SW480 (cell line): Measurements from ENCODE around the gene CT47A1.
"Not testable (repeated sequence)": the region's sequence is repeated elsewhere in the genome, so short reads cannot be mapped to it uniquely, and the experiment has no call there.

Experiments
- DNase-seq: peaks from one replicate; pipeline ENCODE4 v3.0.0-alpha.2; 2016; ENCODE audit warnings: low spot score

Gene CT47A1

GRCh38 chrX:120985660-120986059 lies at the start of gene CT47A1:
CT47A1 (minus strand) TSS chrX:120985760; CDS start chrX:120985529, 231 bp downstream.
- not testable (repeated sequence) for DNase-seq

GRCh38 chrX:121032531-121032930 lies 47.0 kb upstream of the CT47A1 start:
- DNase-seq = no peak

DNA sequence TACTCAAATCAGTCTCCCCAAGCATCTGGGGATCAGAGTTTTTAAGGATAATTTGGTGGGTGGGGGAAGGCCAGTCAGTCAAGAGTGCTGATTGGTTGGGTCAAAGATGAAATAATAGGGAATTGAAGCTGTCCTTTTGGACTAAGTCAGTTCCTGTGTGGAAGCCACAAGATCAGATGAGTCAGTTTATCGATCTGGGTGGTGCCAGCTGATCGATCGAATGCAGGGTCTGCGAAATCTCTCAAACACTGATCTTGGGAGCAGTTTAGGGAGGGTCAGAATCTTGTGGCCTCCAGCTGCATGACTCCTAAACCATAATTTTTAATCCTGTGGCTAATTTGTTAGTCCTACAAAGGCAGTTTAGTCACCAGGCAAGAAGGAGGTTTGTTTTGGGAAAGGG lies 44.5 kb upstream of the CT47A1 start:
- DNase-seq = no peak

- no peak for DNase-seq
Observed at GRCh38 chrX:121028419-121028818, 42.9 kb upstream of the CT47A1 start.

- no peak for DNase-seq
Observed at GRCh38 chrX:121014826-121015225, 29.3 kb upstream of the CT47A1 start.

GRCh38 chrX:121013897-121014455 lies 28.4 kb upstream of the CT47A1 start:
- no peak for DNase-seq

- no peak for DNase-seq
Observed at GRCh38 chrX:121011254-121011653, 25.7 kb upstream of the CT47A1 start.

GRCh38 chrX:121010218-121010617 lies 24.7 kb upstream of the CT47A1 start:
- DNase-seq = no peak

DNA sequence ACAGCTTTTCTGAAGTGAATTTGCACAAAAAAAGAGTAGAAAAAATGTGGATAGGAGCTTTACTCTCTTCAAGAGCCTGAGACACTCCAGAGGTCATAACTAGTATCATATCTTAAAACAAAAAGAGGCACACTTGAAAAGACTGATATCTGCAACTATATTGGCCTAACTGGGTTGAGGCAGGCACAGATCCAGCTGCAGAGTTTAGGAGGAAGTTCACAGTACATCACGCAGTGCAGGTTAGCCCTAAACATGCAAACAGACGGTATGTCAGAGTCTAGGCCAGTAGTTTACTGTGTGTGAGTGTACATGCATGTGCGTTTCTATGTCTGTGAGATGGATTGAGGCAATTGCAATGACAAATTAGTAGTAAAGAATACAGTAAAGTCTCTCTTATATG lies 24.2 kb upstream of the CT47A1 start:
- no peak for DNase-seq

DNA sequence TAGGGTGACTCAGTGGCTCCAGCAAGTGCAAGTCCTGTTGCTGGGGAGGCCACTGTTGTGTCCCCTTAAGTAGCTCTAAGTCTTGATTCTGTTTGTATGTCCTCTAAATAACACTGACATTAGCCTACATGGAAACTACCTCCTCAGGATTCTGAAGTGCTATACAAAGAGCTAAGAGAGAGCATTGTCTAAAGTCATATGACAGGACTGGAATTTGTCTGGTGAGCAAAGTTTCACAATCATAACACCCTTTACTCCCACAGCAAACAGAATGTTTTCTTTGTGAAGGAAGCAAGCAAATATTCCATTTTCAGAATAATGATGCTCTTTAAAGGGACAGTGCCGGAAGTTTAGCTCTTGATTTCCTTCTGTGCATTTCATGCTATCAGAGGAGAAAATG lies 23.4 kb upstream of the CT47A1 start:
- DNase-seq = no peak

DNA sequence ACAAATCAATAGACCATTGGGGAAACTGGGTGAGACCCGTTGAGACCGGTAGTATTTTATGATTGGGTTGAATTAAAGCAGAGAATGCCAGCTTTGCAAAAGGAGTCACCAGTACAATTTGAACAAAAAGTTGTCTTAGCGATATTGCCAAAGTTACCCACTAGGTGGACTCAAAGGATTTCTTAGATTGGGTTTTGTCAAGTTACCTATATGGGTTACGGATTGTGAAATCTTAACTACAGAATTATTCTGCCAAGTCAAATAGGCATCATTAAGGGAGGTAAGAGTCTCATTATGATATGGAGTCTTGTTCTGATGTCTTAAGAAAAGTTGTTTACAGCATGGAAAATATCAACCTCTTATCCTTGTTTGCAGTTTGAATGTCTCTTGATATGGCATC lies 15.0 kb upstream of the CT47A1 start:
- peak; percentile 19 for DNase-seq

DNA sequence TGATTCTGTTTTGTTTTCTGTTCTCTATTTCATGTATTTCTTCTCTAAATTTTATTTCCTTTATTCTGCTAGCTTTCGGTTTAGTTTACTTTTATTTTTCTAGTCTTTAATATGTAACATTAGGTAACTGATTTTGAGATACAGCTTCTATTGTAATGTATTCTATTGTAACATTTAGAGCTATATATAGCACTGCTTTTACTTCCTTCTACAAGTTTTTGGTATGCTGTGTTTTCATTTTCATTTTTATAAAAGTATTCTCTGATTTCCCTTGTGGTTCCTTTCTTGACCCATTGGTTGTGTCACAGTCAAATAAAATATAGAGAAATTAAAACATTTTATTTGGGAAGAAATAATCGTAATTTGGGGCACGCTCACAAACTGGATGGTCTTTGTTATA lies 13.9 kb upstream of the CT47A1 start:
- no peak for DNase-seq

- not testable (repeated sequence) for DNase-seq
Observed at GRCh38 chrX:120956500-120956899, 29.1 kb downstream of the CT47A1 start, which contains the start of gene CT47A7. CT47A7 (minus strand) TSS chrX:120956600; CDS start chrX:120956345, 255 bp downstream.
